Endothelial cell (in vitro differentiated cells): ENCODE measurements around the gene RNF146. TPM values are rescaled to one million over a fixed set of nuclear protein-coding genes. Genes with fewer than 3 reads are reported as not detected.

ENCODE experiments used
- DNase-seq: peaks from one replicate; pipeline ENCODE4 v3.0.0; 2021; ENCODE audit warnings: low spot score
- H3K27ac Mint-ChIP-seq: one replicate; pipeline ENCODE4 v1.8.0; 2021; ENCODE audit warnings: mixed read lengths, inconsistent platforms; ENCODE audit not compliant: unreplicated experiment
- H3K27me3 Mint-ChIP-seq: one replicate; pipeline ENCODE4 v1.8.0; 2021; ENCODE audit warnings: mild to moderate bottlenecking, moderate library complexity, mixed read lengths, inconsistent platforms; ENCODE audit not compliant: unreplicated experiment
- H3K36me3 Mint-ChIP-seq: one replicate; pipeline ENCODE4 v1.8.0; 2021; ENCODE audit warnings: mild to moderate bottlenecking, low read depth, mixed read lengths, inconsistent platforms; ENCODE audit not compliant: unreplicated experiment
- H3K4me1 Mint-ChIP-seq: one replicate; pipeline ENCODE4 v1.8.0; 2021; ENCODE audit warnings: mild to moderate bottlenecking, mixed read lengths, inconsistent platforms; ENCODE audit not compliant: unreplicated experiment
- H3K4me3 Mint-ChIP-seq: one replicate; pipeline ENCODE4 v1.8.0; 2021; ENCODE audit warnings: mild to moderate bottlenecking, mixed read lengths, inconsistent platforms; ENCODE audit not compliant: unreplicated experiment
- H3K9me3 Mint-ChIP-seq: one replicate; pipeline ENCODE4 v1.8.0; 2021; ENCODE audit warnings: mixed read lengths, inconsistent platforms; ENCODE audit not compliant: unreplicated experiment
- CTCF ChIP-seq: fragments of 200-600 bp; sonication (generic); IDR thresholded peaks from one replicate; pipeline ENCODE4 v1.5.0; 2021; ENCODE audit warnings: antibody characterized with exemption; ENCODE audit not compliant: unreplicated experiment
- total RNA-seq: library from RNA; stranded (reverse); fragmentation: NEBNext Ultra II Directional; extraction: Animal tissue kit (Norgen Biotek cat#: 25700); gene quantifications from one replicate; pipeline ENCODE4 v1.2.1, GENCODE V29; 2021; ENCODE audit not compliant: unreplicated experiment

Gene RNF146
- total RNA-seq, 1 donor from 2014 or later: 68.6 TPM

DNA sequence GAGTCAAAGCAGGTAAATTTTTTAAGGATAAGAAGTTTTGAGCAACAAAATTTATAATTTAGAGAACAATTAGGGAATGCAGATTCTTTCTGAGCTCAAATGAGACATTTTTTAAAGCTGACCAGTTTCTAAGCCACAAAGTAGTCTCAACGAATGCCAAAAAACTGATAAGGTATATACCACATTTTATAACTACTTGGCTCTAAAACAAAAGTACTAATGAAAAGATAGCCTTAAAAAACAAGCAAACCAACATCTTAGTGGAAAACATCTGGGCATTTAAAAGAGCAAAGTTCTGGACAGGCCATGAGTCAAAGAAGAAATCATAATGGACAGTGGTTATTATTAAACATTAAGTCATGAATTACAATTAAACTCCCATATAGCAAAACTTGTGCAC is 23.2 kb upstream of the RNF146 start:
- Mint-ChIP-seq H3K27ac (no peak overlapping the region), H3K9me3 (no peaks in the 10 kb centered on the region), H3K27me3 (no peaks in the 10 kb centered on the region), H3K4me1 (no peaks in the 10 kb centered on the region), H3K4me3 (no peak overlapping the region), H3K36me3 (no peaks in the 10 kb centered on the region)
- TF ChIP-seq CTCF: no peak
- no peak for DNase-seq

GRCh38 chr6:127247114-127248096 is 19.3 kb upstream of the RNF146 start:
- no peaks in the 10 kb centered on the region for H3K27me3 Mint-ChIP-seq
- no peak for TF ChIP-seq CTCF
- H3K27ac Mint-ChIP-seq: no peak overlapping the region
- H3K4me3 Mint-ChIP-seq: no peak overlapping the region
- no peaks in the 10 kb centered on the region for H3K4me1 Mint-ChIP-seq
- no peaks in the 10 kb centered on the region for H3K9me3 Mint-ChIP-seq
- H3K36me3 Mint-ChIP-seq: no peaks in the 10 kb centered on the region
- DNase-seq: no peak

DNA sequence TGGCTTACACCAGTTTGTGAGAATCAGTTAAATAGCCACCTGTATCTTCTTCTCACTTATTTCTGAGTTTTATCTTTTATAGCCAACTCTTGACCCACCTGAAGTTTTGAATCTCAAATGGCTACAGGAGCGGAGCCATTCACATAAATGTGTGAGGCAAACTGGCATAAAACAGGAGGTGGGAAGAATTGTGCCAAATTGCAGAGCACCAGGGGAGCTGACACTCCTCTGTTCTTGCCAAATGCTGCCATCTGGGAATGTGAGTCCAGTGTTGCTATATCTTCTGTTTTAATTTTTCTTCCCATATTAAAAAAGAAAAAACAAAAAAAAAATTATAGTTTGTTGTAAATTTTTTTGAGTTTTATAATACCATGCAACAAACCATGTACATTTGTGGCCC is 17.0 kb upstream of the RNF146 start:
- Mint-ChIP-seq H3K27me3 (no peaks in the 10 kb centered on the region), H3K4me1 (no peaks in the 10 kb centered on the region), H3K9me3 (no peaks in the 10 kb centered on the region), H3K4me3 (no peak overlapping the region), H3K27ac (no peak overlapping the region), H3K36me3 (no peaks in the 10 kb centered on the region)
- no peak for TF ChIP-seq CTCF
- DNase-seq: no peak

- Mint-ChIP-seq H3K4me1 (peaks cover 4% of the 10 kb centered on the region), H3K9me3 (no peaks in the 10 kb centered on the region), H3K27ac (no peak overlapping the region), H3K27me3 (no peaks in the 10 kb centered on the region), H3K4me3 (no peak overlapping the region), H3K36me3 (no peaks in the 10 kb centered on the region)
- no peak for DNase-seq
- TF ChIP-seq CTCF: no peak
Observed at GRCh38 chr6:127255286-127255685, 11.4 kb upstream of the RNF146 start.

DNA sequence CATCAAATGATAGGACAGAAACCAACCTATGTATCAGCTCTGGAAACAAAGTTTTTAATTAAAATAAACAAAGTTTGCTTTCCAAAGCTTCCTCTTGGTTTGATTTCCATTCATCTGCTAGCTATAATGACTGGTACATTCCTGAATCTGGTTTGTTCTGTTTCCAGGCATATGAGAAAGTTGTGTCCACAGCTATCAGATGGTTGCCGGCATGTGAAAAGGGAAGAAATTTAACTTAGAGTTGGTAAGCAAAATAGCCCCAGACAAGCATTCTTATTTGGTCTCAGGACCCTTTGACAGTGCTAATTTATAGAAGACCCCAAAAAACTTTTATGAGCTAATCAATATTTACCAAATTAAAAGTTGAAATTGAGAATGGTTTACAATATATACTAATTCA is 3.8 kb upstream of the RNF146 start:
- no peaks in the 10 kb centered on the region for H3K9me3 Mint-ChIP-seq
- no peak overlapping the region for H3K27ac Mint-ChIP-seq
- DNase-seq: no peak
- no peak overlapping the region for H3K4me3 Mint-ChIP-seq
- peaks cover 18% of the 10 kb centered on the region for H3K4me1 Mint-ChIP-seq
- TF ChIP-seq CTCF: no peak
- H3K36me3 Mint-ChIP-seq: peaks cover 6% of the 10 kb centered on the region
- H3K27me3 Mint-ChIP-seq: peaks cover 11% of the 10 kb centered on the region
